T-helper 2 cell treated with Interferon-gamma antibody and Interleukin-4, amounts not matched to agents 5 μg/mL and 100 μg/mL, for 36 hours (primary cell): ENCODE results near the gene COG5.
"Not testable (repeated sequence)": the region's sequence is repeated elsewhere in the genome, so short reads cannot be mapped to it uniquely, and the experiment has no call there.

Experiments used
- DNase-seq: peaks from one replicate; pipeline ENCODE4 v3.0.0; 2021; ENCODE audit warnings: low spot score
- H3K27ac Mint-ChIP-seq: one replicate; pipeline ENCODE4 v1.8.0; 2021; ENCODE audit warnings: mild to moderate bottlenecking, mixed read lengths
- H3K27me3 Mint-ChIP-seq: one replicate; pipeline ENCODE4 v1.8.0; 2021; ENCODE audit warnings: low read depth, mixed read lengths
- H3K36me3 Mint-ChIP-seq: one replicate; pipeline ENCODE4 v1.8.0; 2021; ENCODE audit warnings: low read depth, mixed read lengths
- H3K4me1 Mint-ChIP-seq: one replicate; pipeline ENCODE4 v1.8.0; 2021; ENCODE audit warnings: low read depth, mixed read lengths
- H3K4me3 Mint-ChIP-seq: one replicate; pipeline ENCODE4 v1.8.0; 2022; ENCODE audit warnings: mild to moderate bottlenecking, moderate library complexity, mixed read lengths
- H3K9me3 Mint-ChIP-seq: one replicate; pipeline ENCODE4 v1.8.0; 2021; ENCODE audit warnings: mixed read lengths

COG5 gene

GRCh38 chr7:107251963-107252362, 311.8 kb downstream of the COG5 start:
- no peaks in the 10 kb centered on the region for H3K27me3 Mint-ChIP-seq
- H3K4me3 Mint-ChIP-seq, result no peak overlapping the region
- H3K4me1 Mint-ChIP-seq, result no peaks in the 10 kb centered on the region
- H3K36me3 Mint-ChIP-seq, result peaks cover 9% of the 10 kb centered on the region
- no peaks in the 10 kb centered on the region for H3K9me3 Mint-ChIP-seq
- no peak for DNase-seq
- H3K27ac Mint-ChIP-seq, result no peak overlapping the region

- H3K9me3 Mint-ChIP-seq, result peaks cover 16% of the 10 kb centered on the region
- H3K36me3 Mint-ChIP-seq, result peaks cover 36% of the 10 kb centered on the region
- H3K27ac Mint-ChIP-seq, result no peak overlapping the region
- H3K4me1 Mint-ChIP-seq, result no peaks in the 10 kb centered on the region
- H3K27me3 Mint-ChIP-seq, result no peaks in the 10 kb centered on the region
- no peak overlapping the region for H3K4me3 Mint-ChIP-seq
- no peak for DNase-seq
Observed at GRCh38 chr7:107248551-107249316, 315.0 kb downstream of the COG5 start.

GRCh38 chr7:107246836-107247235, 316.9 kb downstream of the COG5 start:
- not testable (repeated sequence) for H3K4me1 Mint-ChIP-seq
- Mint-ChIP-seq H3K36me3 (peaks cover 43% of the 10 kb centered on the region), H3K9me3 (peaks cover 20% of the 10 kb centered on the region)

GRCh38 chr7:107244613-107245012, 319.1 kb downstream of the COG5 start:
- no peak overlapping the region for H3K27ac Mint-ChIP-seq
- peaks cover 20% of the 10 kb centered on the region for H3K9me3 Mint-ChIP-seq
- H3K4me1 Mint-ChIP-seq, result no peaks in the 10 kb centered on the region
- H3K36me3 Mint-ChIP-seq, result peaks cover 43% of the 10 kb centered on the region
- DNase-seq, result no peak
- H3K4me3 Mint-ChIP-seq, result no peak overlapping the region
- no peaks in the 10 kb centered on the region for H3K27me3 Mint-ChIP-seq

More at GRCh38 chr7:107246836-107247235, 316.9 kb downstream of the COG5 start:
- not testable (repeated sequence) for H3K27me3 Mint-ChIP-seq, H3K4me3 Mint-ChIP-seq, DNase-seq, H3K27ac Mint-ChIP-seq

GRCh38 chr7:107242267-107242666, 321.5 kb downstream of the COG5 start:
- Mint-ChIP-seq H3K27ac (no peak overlapping the region), H3K36me3 (peaks cover 40% of the 10 kb centered on the region), H3K27me3 (no peaks in the 10 kb centered on the region), H3K9me3 (peaks cover 20% of the 10 kb centered on the region), H3K4me1 (no peaks in the 10 kb centered on the region), H3K4me3 (no peak overlapping the region)
- no peak for DNase-seq

GRCh38 chr7:107237451-107237850, 326.3 kb downstream of the COG5 start:
- no peaks in the 10 kb centered on the region for H3K9me3 Mint-ChIP-seq
- no peaks in the 10 kb centered on the region for H3K27me3 Mint-ChIP-seq
- H3K36me3 Mint-ChIP-seq, result peaks cover 5% of the 10 kb centered on the region
- DNase-seq, result no peak
- no peak overlapping the region for H3K27ac Mint-ChIP-seq
- no peaks in the 10 kb centered on the region for H3K4me1 Mint-ChIP-seq
- no peak overlapping the region for H3K4me3 Mint-ChIP-seq

GRCh38 chr7:107236862-107237261, 326.9 kb downstream of the COG5 start:
- Mint-ChIP-seq H3K9me3 (no peaks in the 10 kb centered on the region), H3K36me3 (peaks cover 5% of the 10 kb centered on the region), H3K27me3 (no peaks in the 10 kb centered on the region), H3K4me1 (no peaks in the 10 kb centered on the region), H3K4me3 (no peak overlapping the region), H3K27ac (no peak overlapping the region)
- DNase-seq, result no peak

GRCh38 chr7:107234436-107234835, 329.3 kb downstream of the COG5 start:
- Mint-ChIP-seq H3K36me3 (peaks cover 3% of the 10 kb centered on the region), H3K4me1 (no peaks in the 10 kb centered on the region), H3K27ac (no peak overlapping the region), H3K4me3 (no peak overlapping the region), H3K9me3 (no peaks in the 10 kb centered on the region), H3K27me3 (no peaks in the 10 kb centered on the region)
- no peak for DNase-seq

- Mint-ChIP-seq H3K4me1 (no peaks in the 10 kb centered on the region), H3K27ac (no peak overlapping the region)
Observed at GRCh38 chr7:107233981-107234380, 329.7 kb downstream of the COG5 start.

GRCh38 chr7:107233174-107233573, 330.5 kb downstream of the COG5 start:
- no peak for DNase-seq
- Mint-ChIP-seq H3K4me3 (no peak overlapping the region), H3K9me3 (no peaks in the 10 kb centered on the region), H3K27ac (no peak overlapping the region), H3K36me3 (peaks cover 2% of the 10 kb centered on the region), H3K4me1 (no peaks in the 10 kb centered on the region), H3K27me3 (no peaks in the 10 kb centered on the region)

More at GRCh38 chr7:107233981-107234380, 329.7 kb downstream of the COG5 start:
- Mint-ChIP-seq H3K9me3 (no peaks in the 10 kb centered on the region), H3K36me3 (peaks cover 4% of the 10 kb centered on the region), H3K27me3 (no peaks in the 10 kb centered on the region), H3K4me3 (no peak overlapping the region)
- no peak for DNase-seq

GRCh38 chr7:107232568-107233090, 331.1 kb downstream of the COG5 start:
- Mint-ChIP-seq H3K4me3 (no peak overlapping the region), H3K4me1 (no peaks in the 10 kb centered on the region), H3K9me3 (no peaks in the 10 kb centered on the region), H3K27me3 (no peaks in the 10 kb centered on the region), H3K27ac (no peak overlapping the region), H3K36me3 (peaks cover 2% of the 10 kb centered on the region)
- no peak for DNase-seq

- H3K4me1 Mint-ChIP-seq, result no peaks in the 10 kb centered on the region
- no peak for DNase-seq
- no peak overlapping the region for H3K27ac Mint-ChIP-seq
- H3K27me3 Mint-ChIP-seq, result no peaks in the 10 kb centered on the region
- no peaks in the 10 kb centered on the region for H3K9me3 Mint-ChIP-seq
- no peak overlapping the region for H3K4me3 Mint-ChIP-seq
- H3K36me3 Mint-ChIP-seq, result peaks cover 2% of the 10 kb centered on the region
Observed at GRCh38 chr7:107230334-107230733, 333.4 kb downstream of the COG5 start.

- Mint-ChIP-seq H3K4me3 (no peak overlapping the region), H3K27ac (no peak overlapping the region), H3K9me3 (no peaks in the 10 kb centered on the region), H3K27me3 (no peaks in the 10 kb centered on the region), H3K4me1 (no peaks in the 10 kb centered on the region), H3K36me3 (peaks cover 2% of the 10 kb centered on the region)
- DNase-seq, result no peak
Observed at GRCh38 chr7:107228291-107228690, 335.4 kb downstream of the COG5 start.

- no peak overlapping the region for H3K27ac Mint-ChIP-seq
Observed at GRCh38 chr7:107224374-107225223, 339.1 kb downstream of the COG5 start.

More at GRCh38 chr7:107224374-107225223, 339.1 kb downstream of the COG5 start:
- Mint-ChIP-seq H3K36me3 (peaks cover 2% of the 10 kb centered on the region), H3K27me3 (no peaks in the 10 kb centered on the region), H3K4me3 (no peak overlapping the region), H3K9me3 (no peaks in the 10 kb centered on the region), H3K4me1 (no peaks in the 10 kb centered on the region)
- no peak for DNase-seq
